ENCODE measurements around the gene MLN.

MLN gene

DNA sequence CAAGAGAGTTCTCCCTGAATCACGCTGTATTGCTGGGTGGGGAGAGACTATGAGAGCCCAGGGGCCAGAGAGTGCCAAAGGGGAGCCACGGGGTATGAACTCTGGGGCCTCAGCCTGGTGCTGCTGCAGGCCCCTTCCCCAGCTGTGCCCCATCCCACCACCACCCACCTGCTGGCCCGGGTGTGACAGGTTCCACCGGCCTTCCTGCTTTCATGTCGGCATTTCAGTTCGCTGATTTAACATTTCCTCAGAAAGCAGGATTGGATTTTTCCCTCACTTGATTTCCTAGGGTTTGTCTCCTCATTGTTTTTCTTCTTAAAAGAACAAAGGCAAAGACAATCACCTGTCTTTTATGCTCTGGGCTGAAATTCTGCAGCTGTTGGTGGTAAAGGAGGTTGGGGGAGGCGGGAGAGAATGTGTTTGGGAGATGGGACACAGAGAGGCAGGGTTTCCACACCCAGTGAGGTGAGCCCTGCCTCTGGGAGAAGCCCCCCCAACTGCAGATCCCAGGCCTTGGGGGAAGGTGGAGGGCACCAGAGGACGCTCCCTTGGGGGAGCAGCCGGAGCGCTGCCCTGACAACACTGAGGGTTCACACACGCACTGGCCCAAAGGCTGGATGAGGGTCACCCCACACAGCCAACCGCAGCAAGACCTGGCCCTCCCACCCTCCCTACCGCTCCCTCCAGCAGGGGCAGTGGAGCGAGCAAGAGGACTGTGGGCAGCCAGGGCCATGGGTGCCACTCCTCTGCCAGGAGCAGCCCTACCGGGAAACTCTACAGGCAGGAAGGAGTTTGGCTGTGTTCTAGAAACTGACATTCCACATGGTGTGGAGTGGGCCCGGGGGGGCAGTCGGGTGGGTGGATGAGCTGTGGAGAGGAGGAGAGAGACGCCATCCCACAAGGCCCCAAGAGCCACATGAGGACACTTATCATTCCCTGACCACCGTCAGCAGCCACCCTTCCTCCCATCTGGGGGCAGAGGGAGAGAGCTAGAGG, 10.5 kb upstream of the MLN start:
- DNase-seq (ENCODE audit: low read depth) = no peak

DNA sequence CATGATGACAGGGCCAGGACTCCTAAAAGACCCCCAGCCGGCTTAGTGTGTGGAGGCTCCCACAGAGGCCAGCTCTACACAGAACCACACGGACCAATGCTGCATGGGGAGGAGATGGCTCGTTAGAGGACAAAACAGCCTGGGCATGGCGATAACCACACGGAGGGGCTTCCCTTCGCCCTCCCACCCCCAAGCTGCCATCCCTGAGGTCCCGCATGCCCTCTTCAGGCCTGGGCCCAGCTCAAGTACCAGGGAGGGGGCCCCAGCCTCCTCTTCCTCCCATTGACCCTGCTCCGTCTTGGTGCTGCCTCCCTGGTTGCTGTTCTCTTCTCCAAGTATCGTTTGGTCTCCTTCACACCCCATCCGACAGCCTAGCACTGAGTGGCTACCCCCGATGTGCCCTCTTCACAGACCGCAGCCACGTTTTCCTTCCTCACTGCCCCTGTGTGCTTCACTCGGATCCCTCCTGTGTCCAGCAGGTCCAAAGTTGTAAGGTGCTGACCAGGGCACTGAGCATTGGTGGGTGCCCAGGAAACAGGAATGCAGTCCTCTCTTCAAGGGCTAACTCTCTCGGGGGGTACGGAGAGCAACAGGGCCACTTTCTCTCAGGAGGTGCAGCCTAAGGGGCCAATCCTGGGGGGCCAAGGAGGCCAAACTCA, 9.6 kb upstream of the MLN start:
- no peak for DNase-seq (ENCODE audit: low read depth)

DNA sequence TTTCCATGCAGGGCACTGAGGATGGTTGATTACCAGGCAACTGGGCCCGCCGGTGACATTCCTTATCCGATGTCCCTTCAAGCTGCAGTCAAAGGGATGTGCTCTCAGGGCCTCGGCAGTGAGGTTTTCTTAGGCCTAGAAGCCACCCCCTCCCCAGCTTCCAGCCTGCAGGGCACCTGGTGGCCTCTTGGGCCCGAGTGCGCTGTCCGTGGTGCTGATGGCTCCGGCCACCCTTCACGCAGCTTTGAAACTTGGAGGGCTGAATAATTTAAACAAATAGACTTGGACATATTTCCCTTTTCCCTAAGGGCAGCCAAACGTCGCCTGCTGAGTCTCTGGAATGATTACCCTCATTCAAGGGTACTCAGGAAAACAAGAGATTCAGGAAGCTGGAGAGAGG, 8.9 kb upstream of the MLN start:
- DNase-seq (ENCODE audit: low read depth) = peak; percentile 7

GRCh38 chr6:33809594-33809993, 5.8 kb upstream of the MLN start:
- DNase-seq (ENCODE audit: low read depth) = no peak

GRCh38 chr6:33808641-33809180, 4.9 kb upstream of the MLN start:
- DNase-seq (ENCODE audit: low read depth) = no peak

DNA sequence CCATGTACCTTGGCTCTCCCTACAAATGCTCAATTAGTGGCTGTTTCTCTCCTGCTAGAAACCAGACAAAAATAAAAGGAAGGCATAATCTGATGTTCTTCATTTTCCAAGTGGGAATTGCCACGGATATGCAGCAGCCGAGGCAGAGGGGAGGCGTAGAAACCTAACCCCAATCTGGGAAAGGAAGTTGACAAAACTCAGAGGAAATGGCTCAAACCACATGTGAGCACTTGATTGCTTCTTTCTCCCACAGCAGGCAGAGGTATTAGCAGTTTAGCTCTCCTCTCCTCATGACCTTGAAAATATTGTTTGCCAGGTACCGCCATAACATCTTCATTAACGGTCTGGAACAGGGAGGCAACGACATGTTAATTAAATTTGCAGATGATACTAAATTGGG, 3.8 kb upstream of the MLN start:
- no peak for DNase-seq (ENCODE audit: low read depth)

DNA sequence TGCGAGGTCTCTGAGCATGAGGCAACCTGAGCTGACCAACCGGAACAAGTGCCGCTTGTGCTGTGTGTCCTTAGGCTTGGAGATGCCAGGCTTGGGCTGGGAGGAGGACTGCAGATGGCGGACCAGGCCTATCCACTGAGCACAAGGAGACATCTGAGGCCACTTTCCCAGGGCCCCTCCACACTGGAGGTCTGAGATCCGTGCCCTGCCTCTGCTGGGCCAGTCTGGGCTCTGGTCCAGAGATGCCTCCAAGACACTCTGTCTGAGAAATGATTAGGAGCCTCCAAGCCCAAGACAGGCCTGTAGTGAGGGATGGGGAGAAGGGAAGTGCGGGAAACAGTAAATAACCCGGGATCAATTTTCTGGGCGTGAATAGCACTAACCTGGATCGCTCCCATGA, 3.0 kb upstream of the MLN start:
- DNase-seq (ENCODE audit: low read depth) = no peak

- DNase-seq (ENCODE audit: low read depth) = no peak
Observed at GRCh38 chr6:33802186-33802958, 1.4 kb downstream of the MLN start.

GRCh38 chr6:33801611-33802010, 2.2 kb downstream of the MLN start:
- no peak for DNase-seq (ENCODE audit: low read depth)

DNA sequence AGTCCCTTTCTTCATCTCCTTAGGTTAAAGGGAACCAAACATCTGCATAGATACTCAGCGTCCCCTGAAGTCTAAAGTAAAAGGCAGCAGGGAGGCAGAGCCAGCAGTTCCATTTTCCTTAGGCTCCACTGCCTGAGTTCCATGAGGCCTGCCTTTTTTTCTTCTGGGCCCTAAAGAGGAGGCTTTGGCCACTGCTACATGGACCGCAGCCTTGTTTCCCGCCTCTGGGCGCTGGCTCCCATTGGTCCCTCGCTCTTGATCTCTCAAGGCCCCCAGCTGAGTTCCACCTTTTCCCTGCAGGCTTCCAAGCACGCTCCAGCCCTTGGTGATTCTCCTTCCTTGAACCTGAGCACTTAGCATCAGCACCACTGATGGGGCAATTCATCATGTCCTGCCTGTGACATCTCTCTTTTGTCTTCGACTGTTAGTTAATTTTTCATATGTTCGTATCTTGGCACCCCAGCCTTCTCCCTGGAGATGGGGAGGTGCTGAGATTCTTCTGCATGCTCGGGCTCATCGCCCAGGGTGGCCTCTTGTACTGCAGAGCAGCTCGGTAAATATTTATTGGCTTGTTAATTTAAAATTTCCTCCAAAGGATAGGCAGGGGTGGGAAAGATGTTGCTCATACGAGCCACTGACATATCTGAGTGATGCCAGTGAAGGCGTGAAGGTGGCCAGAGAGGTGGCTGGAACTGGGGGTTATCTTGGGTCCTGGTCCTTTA, 3.4 kb downstream of the MLN start:
- DNase-seq (ENCODE audit: low read depth) = no peak

- no peak for DNase-seq (ENCODE audit: low read depth)
Observed at GRCh38 chr6:33799454-33800113, 4.2 kb downstream of the MLN start.

DNA sequence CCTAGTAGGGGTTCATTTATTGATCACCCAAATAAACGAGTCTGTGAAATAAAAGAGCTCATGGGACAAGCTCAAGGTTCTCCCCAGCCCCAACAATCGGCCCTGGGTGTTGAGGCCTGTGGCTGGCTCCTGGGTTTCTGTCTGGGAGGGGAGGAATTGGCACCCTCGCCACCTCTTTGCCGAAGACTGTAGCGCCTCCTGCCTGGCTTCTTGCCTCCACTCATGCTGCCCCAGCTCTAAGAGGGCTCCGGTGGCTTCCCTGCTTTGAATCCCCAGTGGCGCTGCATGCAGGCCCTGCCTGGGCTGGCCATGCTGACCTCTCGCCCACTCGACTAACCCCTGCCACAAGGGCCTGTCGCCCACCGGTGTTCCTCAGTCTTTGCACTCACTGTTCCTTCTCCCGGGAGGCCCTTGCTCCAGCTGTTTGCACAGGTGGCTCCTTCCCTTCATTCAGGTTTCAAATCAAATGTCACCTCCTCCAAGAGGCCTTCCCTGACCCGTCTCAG, 5.4 kb downstream of the MLN start:
- no peak for DNase-seq (ENCODE audit: low read depth)

DNA sequence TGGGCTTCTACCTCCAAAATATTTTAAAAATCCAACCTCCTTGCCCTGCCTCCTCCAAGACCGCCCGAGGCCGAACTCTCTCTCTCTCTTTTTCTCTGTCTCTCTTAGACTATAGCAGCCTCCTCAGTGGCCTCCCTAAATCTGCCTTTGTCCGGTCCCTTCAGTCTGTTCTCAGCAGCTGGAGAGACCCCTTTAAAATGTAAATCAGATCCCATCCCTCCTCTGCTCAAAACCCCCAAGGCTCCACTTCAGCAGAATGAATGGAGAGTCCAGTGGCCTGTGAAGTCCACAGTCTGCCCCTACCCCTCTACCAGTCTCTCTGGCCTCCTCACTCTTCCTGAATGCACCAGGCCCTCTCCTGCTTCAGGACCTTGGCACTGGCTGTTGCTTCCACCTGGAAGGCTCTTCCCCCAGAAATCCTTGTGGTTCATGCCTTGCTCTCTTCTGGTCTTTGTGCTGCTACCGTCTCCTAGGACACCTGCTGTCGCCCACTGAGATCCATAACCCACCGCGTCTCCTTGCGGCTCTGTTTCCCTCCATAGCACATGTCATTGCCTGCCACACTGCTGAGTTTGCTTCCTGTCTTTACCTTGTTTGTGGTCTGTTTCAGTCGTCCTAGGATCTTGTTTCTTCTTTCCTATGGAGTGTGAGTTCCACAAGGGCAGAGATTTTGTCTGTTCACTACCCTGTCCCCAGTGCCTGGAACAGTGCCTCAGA, 6.0 kb downstream of the MLN start:
- no peak for DNase-seq (ENCODE audit: low read depth)

GRCh38 chr6:33794910-33795623, 8.7 kb downstream of the MLN start:
- DNase-seq (ENCODE audit: low read depth) = no peak

GRCh38 chr6:33792981-33793380, 10.8 kb downstream of the MLN start:
- DNase-seq (ENCODE audit: low read depth) = no peak

DNA sequence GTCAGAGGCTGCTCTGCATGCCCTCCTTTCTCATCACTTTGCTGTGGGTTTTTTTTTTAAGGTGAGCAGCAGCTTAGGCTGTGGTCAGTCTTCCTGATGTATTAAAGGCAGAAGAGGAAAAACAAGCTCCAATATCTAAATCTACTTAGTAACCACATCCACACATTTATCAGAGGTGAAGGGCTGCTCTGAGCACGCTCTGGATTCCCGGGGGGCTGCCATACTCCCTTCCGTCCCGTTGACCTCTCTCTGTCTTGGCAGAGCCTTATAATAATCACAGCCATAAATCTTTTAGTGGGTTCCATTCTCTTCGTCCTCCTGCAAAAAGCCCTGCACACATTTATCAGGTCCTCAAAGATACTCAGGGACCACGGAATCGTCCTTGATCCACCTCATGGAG, 12.2 kb downstream of the MLN start:
- no peak for DNase-seq (ENCODE audit: low read depth)

DNA sequence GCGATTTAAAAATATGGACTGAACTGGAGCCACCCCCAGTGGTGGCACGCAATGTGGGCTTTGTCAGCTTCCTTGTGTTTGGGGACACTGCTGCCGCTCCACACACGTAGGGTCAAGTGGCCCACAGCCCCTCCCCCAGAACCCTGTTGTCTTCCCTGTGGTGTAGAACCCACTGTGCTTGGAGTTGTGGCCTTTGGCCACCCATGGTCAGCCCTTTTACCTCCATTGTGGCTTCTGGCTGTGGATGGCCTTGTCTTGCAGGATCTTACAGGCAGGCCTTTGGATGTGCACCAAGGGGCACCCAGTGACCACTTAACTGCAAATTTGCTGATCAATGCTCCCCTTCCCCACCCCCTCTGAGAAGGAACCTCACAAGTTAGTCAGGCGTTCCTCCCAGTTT, 12.9 kb downstream of the MLN start:
- DNase-seq (ENCODE audit: low read depth) = no peak

- no peak for DNase-seq (ENCODE audit: low read depth)
Observed at GRCh38 chr6:33790379-33790778, 13.4 kb downstream of the MLN start.

- DNase-seq (ENCODE audit: low read depth) = no peak
Observed at GRCh38 chr6:33789550-33789895, 14.3 kb downstream of the MLN start.

Measured in stimulated activated CD8-positive, alpha-beta memory T cell treated with anti-CD3 and anti-CD28 coated beads, Interleukin-15, amount 100 ng/mL, for 24 hours (primary cell).